ENCODE results near the gene TTC34.

TTC34 gene

GRCh38 chr1:2610036-2610959, 191.2 kb downstream of the TTC34 start:
- TF ChIP-seq CTCF (IDR thresholded peaks at IDR 0.05; ENCODE audit: low read depth, low read length) = no peak

GRCh38 chr1:2609319-2610035, 192.0 kb downstream of the TTC34 start:
- DNase-seq (ENCODE audit: extremely low read depth, low read depth) = no peak
- no peak for TF ChIP-seq CTCF (IDR thresholded peaks at IDR 0.05; ENCODE audit: low read depth, low read length)

More at GRCh38 chr1:2610036-2610959, 191.2 kb downstream of the TTC34 start:
- no peak for DNase-seq (ENCODE audit: extremely low read depth, low read depth)

- TF ChIP-seq CTCF (IDR thresholded peaks at IDR 0.05; ENCODE audit: low read depth, low read length) = no peak
- DNase-seq (ENCODE audit: extremely low read depth, low read depth) = no peak
Observed at GRCh38 chr1:2607641-2608091, 193.8 kb downstream of the TTC34 start.

GRCh38 chr1:2606881-2607621, 194.4 kb downstream of the TTC34 start:
- no peak for TF ChIP-seq CTCF (IDR thresholded peaks at IDR 0.05; ENCODE audit: low read depth, low read length)

GRCh38 chr1:2606396-2606880, 195.1 kb downstream of the TTC34 start:
- no peak for DNase-seq (ENCODE audit: extremely low read depth, low read depth)
- TF ChIP-seq CTCF (IDR thresholded peaks at IDR 0.05; ENCODE audit: low read depth, low read length) = no peak

More at GRCh38 chr1:2606881-2607621, 194.4 kb downstream of the TTC34 start:
- no peak for DNase-seq (ENCODE audit: extremely low read depth, low read depth)

- no peak for TF ChIP-seq CTCF (IDR thresholded peaks at IDR 0.05; ENCODE audit: low read depth, low read length)
- DNase-seq (ENCODE audit: extremely low read depth, low read depth) = no peak
Observed at GRCh38 chr1:2605509-2606395, 195.7 kb downstream of the TTC34 start.
